GM10847 (cell line): ENCODE measurements around the gene TSR3.

ENCODE experiments used
- POLR2A ChIP-seq: IDR thresholded peaks from 2 replicates; pipeline ENCODE4 v1.6.1; 2011; ENCODE audit not compliant: insufficient read length; ENCODE audit errors: extremely low read depth

Gene TSR3

GRCh38 chr16:1338119-1338730 lies 13.5 kb downstream of the TSR3 start:
- TF ChIP-seq POLR2A: no peak

GRCh38 chr16:1337486-1337885 lies 14.2 kb downstream of the TSR3 start:
- no peak for TF ChIP-seq POLR2A

- TF ChIP-seq POLR2A: no peak
These were observed 15.1 kb downstream of the TSR3 start for GRCh38 chr16:1336619-1337018.

- no peak for TF ChIP-seq POLR2A
These were observed 15.7 kb downstream of the TSR3 start for GRCh38 chr16:1335996-1336395.

GRCh38 chr16:1335211-1335971 lies 16.3 kb downstream of the TSR3 start:
- no peak for TF ChIP-seq POLR2A

GRCh38 chr16:1334739-1335138 lies 16.9 kb downstream of the TSR3 start:
- TF ChIP-seq POLR2A: no peak

- no peak for TF ChIP-seq POLR2A
These were observed 17.6 kb downstream of the TSR3 start for GRCh38 chr16:1333854-1334700.

- TF ChIP-seq POLR2A: no peak
These were observed 18.4 kb downstream of the TSR3 start, which contains the start of gene BAIAP3 for GRCh38 chr16:1333149-1333812. BAIAP3 (plus strand) TSS chr16:1333645; CDS start chr16:1338550, 4,905 bp downstream.

- TF ChIP-seq POLR2A: no peak
These were observed 19.0 kb downstream of the TSR3 start for GRCh38 chr16:1332618-1333148.

- no peak for TF ChIP-seq POLR2A
These were observed 19.7 kb downstream of the TSR3 start for GRCh38 chr16:1331712-1332617.

GRCh38 chr16:1330931-1331711 lies 20.6 kb downstream of the TSR3 start:
- TF ChIP-seq POLR2A: no peak

GRCh38 chr16:1330260-1330914 lies 21.3 kb downstream of the TSR3 start:
- TF ChIP-seq POLR2A: no peak

- no peak for TF ChIP-seq POLR2A
These were observed 24.1 kb downstream of the TSR3 start for GRCh38 chr16:1327619-1327947.
